ENCODE measurements around the gene PI4KB. TPM values are rescaled to one million over a fixed set of nuclear protein-coding genes. Genes with fewer than 3 reads are reported as not detected.

The PI4KB gene
- total and polyA plus RNA-seq, 2 experiments from 2014 or later = 15.3 to 25.5 TPM

DNA sequence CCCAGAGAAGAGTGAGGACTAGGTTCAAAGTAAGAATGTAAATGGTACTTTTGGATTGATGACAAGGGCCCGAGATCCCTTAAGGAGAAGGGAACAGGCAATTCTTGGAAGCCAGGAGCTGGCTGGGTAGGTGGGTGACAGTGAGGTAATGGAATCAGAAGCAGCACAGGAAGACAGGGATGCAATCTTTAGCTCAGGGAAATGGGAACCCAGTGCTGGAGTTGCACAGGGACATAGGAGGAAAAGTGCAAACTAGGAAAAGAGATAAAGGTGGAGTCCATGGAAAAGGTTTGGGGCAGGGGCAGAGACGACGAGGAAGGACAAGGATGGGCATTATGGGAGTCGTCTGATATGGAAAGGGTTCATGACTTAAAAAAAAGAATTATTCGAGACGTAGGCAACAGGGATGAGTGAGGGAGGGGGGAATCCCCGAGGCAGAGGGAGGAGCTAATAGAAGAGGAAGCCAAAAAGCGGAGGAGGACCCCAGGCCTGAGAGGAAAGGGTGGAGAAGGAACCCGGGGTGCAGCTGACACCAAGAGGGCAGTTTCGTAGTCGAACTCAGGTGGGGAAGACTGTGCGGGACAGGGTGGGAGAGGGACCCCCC, 495 bp downstream of the PI4KB start:
- Histone ChIP-seq H3K79me2 (replicated peaks; ENCODE audit: insufficient read depth) (peaks cover 15% of the 10 kb centered on the region), H2AFZ (peak overlapping the region; percentile 84), H4K20me1 (replicated peaks; ENCODE audit: insufficient read depth) (peaks cover 4% of the 10 kb centered on the region; the same call in 1 of the 2 replicates), H3K27me3 (ENCODE audit: insufficient read depth) (no peaks in the 10 kb centered on the region), H3K27ac (ENCODE audit: low read depth) (peak overlapping the region; percentile 57; the same call in 1 of the 2 replicates), H3K4me3 (peak overlapping the region; percentile 74), H3K9me2 (ENCODE audit: insufficient read depth) (no peaks in the 10 kb centered on the region), H3K4me1 (ENCODE audit: insufficient read depth) (peaks cover 14% of the 10 kb centered on the region), H3K4me2 (peak overlapping the region; percentile 95), H3F3A (replicated peaks; ENCODE audit: low read depth) (0 out of 2 replicates have a peak, but pooled peaks cover 5% of the 10 kb centered on the region), H3K36me3 (ENCODE audit: insufficient read depth) (peaks cover 6% of the 10 kb centered on the region; the same call in 1 of the 2 replicates)
- peak; percentile 36 for ATAC-seq
- DNase-seq (ENCODE audit: low spot score) = peak; percentile 71
- peak overlapping the region; percentile 22 for H3K27ac Mint-ChIP-seq
- H3K9me3 Mint-ChIP-seq = no peaks in the 10 kb centered on the region
- peaks cover 9% of the 10 kb centered on the region for H3K27me3 Mint-ChIP-seq (ENCODE audit: insufficient read depth, low read depth, poor library complexity)
- TF ChIP-seq ZNF114 (CRISPR knock-in tag; IDR thresholded peaks at IDR 0.05) (no peak), JUNB (IDR thresholded peaks at IDR 0.05; ENCODE audit: unreplicated experiment) (no peak), ZNF331 (CRISPR knock-in tag; IDR thresholded peaks at IDR 0.05; ENCODE audit: low read depth) (no peak), STAT1 (IDR thresholded peaks at IDR 0.05; ENCODE audit: unreplicated experiment) (no peak), CREB1 (CRISPR knock-in tag; IDR thresholded peaks at IDR 0.05; ENCODE audit: low read depth) (no peak), EZH2 (IDR thresholded peaks at IDR 0.05; ENCODE audit: low read depth, unreplicated experiment) (no peak), NANOG (IDR thresholded peaks at IDR 0.05; ENCODE audit: borderline replicate concordance) (no peak), POLR2AphosphoS5 (IDR thresholded peaks at IDR 0.05; ENCODE audit: low read depth) (no peak), EZH2phosphoT487 (IDR thresholded peaks at IDR 0.05; ENCODE audit: unreplicated experiment) (no peak)
- TF ChIP-seq, protein P1, sequence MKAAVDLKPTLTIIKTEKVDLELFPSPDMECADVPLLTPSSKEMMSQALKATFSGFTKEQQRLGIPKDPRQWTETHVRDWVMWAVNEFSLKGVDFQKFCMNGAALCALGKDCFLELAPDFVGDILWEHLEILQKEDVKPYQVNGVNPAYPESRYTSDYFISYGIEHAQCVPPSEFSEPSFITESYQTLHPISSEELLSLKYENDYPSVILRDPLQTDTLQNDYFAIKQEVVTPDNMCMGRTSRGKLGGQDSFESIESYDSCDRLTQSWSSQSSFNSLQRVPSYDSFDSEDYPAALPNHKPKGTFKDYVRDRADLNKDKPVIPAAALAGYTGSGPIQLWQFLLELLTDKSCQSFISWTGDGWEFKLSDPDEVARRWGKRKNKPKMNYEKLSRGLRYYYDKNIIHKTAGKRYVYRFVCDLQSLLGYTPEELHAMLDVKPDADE (IDR thresholded peaks at IDR 0.05) = no peak
- TF ChIP-seq, protein P2, sequence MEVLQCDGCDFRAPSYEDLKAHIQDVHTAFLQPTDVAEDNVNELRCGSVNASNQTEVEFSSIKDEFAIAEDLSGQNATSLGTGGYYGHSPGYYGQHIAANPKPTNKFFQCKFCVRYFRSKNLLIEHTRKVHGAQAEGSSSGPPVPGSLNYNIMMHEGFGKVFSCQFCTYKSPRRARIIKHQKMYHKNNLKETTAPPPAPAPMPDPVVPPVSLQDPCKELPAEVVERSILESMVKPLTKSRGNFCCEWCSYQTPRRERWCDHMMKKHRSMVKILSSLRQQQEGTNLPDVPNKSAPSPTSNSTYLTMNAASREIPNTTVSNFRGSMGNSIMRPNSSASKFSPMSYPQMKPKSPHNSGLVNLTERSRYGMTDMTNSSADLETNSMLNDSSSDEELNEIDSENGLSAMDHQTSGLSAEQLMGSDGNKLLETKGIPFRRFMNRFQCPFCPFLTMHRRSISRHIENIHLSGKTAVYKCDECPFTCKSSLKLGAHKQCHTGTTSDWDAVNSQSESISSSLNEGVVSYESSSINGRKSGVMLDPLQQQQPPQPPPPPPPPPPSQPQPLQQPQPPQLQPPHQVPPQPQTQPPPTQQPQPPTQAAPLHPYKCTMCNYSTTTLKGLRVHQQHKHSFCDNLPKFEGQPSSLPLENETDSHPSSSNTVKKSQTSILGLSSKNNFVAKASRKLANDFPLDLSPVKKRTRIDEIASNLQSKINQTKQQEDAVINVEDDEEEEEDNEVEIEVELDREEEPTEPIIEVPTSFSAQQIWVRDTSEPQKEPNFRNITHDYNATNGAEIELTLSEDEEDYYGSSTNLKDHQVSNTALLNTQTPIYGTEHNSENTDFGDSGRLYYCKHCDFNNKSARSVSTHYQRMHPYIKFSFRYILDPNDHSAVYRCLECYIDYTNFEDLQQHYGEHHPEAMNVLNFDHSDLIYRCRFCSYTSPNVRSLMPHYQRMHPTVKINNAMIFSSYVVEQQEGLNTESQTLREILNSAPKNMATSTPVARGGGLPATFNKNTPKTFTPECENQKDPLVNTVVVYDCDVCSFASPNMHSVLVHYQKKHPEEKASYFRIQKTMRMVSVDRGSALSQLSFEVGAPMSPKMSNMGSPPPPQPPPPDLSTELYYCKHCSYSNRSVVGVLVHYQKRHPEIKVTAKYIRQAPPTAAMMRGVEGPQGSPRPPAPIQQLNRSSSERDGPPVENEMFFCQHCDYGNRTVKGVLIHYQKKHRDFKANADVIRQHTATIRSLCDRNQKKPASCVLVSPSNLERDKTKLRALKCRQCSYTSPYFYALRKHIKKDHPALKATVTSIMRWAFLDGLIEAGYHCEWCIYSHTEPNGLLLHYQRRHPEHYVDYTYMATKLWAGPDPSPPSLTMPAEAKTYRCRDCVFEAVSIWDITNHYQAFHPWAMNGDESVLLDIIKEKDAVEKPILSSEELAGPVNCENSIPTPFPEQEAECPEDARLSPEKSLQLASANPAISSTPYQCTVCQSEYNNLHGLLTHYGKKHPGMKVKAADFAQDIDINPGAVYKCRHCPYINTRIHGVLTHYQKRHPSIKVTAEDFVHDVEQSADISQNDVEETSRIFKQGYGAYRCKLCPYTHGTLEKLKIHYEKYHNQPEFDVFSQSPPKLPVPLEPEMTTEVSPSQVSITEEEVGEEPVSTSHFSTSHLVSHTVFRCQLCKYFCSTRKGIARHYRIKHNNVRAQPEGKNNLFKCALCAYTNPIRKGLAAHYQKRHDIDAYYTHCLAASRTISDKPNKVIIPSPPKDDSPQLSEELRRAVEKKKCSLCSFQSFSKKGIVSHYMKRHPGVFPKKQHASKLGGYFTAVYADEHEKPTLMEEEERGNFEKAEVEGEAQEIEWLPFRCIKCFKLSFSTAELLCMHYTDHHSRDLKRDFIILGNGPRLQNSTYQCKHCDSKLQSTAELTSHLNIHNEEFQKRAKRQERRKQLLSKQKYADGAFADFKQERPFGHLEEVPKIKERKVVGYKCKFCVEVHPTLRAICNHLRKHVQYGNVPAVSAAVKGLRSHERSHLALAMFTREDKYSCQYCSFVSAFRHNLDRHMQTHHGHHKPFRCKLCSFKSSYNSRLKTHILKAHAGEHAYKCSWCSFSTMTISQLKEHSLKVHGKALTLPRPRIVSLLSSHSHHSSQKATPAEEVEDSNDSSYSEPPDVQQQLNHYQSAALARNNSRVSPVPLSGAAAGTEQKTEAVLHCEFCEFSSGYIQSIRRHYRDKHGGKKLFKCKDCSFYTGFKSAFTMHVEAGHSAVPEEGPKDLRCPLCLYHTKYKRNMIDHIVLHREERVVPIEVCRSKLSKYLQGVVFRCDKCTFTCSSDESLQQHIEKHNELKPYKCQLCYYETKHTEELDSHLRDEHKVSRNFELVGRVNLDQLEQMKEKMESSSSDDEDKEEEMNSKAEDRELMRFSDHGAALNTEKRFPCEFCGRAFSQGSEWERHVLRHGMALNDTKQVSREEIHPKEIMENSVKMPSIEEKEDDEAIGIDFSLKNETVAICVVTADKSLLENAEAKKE (CRISPR knock-in tag; IDR thresholded peaks at IDR 0.05) = no peak
- TF ChIP-seq, protein P3, sequence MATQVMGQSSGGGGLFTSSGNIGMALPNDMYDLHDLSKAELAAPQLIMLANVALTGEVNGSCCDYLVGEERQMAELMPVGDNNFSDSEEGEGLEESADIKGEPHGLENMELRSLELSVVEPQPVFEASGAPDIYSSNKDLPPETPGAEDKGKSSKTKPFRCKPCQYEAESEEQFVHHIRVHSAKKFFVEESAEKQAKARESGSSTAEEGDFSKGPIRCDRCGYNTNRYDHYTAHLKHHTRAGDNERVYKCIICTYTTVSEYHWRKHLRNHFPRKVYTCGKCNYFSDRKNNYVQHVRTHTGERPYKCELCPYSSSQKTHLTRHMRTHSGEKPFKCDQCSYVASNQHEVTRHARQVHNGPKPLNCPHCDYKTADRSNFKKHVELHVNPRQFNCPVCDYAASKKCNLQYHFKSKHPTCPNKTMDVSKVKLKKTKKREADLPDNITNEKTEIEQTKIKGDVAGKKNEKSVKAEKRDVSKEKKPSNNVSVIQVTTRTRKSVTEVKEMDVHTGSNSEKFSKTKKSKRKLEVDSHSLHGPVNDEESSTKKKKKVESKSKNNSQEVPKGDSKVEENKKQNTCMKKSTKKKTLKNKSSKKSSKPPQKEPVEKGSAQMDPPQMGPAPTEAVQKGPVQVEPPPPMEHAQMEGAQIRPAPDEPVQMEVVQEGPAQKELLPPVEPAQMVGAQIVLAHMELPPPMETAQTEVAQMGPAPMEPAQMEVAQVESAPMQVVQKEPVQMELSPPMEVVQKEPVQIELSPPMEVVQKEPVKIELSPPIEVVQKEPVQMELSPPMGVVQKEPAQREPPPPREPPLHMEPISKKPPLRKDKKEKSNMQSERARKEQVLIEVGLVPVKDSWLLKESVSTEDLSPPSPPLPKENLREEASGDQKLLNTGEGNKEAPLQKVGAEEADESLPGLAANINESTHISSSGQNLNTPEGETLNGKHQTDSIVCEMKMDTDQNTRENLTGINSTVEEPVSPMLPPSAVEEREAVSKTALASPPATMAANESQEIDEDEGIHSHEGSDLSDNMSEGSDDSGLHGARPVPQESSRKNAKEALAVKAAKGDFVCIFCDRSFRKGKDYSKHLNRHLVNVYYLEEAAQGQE (IDR thresholded peaks at IDR 0.05; ENCODE audit: unreplicated experiment) = no peak
- TF ChIP-seq, protein P4, sequence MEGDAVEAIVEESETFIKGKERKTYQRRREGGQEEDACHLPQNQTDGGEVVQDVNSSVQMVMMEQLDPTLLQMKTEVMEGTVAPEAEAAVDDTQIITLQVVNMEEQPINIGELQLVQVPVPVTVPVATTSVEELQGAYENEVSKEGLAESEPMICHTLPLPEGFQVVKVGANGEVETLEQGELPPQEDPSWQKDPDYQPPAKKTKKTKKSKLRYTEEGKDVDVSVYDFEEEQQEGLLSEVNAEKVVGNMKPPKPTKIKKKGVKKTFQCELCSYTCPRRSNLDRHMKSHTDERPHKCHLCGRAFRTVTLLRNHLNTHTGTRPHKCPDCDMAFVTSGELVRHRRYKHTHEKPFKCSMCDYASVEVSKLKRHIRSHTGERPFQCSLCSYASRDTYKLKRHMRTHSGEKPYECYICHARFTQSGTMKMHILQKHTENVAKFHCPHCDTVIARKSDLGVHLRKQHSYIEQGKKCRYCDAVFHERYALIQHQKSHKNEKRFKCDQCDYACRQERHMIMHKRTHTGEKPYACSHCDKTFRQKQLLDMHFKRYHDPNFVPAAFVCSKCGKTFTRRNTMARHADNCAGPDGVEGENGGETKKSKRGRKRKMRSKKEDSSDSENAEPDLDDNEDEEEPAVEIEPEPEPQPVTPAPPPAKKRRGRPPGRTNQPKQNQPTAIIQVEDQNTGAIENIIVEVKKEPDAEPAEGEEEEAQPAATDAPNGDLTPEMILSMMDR (conservative IDR thresholded peaks at IDR 0.05; ENCODE audit: low read depth in 2 of 2) = no peak
- H3K4me3 Mint-ChIP-seq = peak overlapping the region; percentile 83
- peaks cover 8% of the 10 kb centered on the region for H3K36me3 Mint-ChIP-seq (ENCODE audit: low read depth)
- peaks cover 10% of the 10 kb centered on the region; the same call in 2 of the 3 replicates for H3K4me1 Mint-ChIP-seq
